NCI-H1092 (cell line): Measurements from ENCODE around the gene RASSF5.
A peak's percentile ranks its signal among the peaks of the same experiment; 100 is the strongest.
"Not testable (repeated sequence)": the region's sequence is repeated elsewhere in the genome, so short reads cannot be mapped to it uniquely, and the experiment has no call there.

Experiments
- DNase-seq: peaks from one replicate; lab custom pipeline; 2025; lab: John Stamatoyannopoulos, UW

The RASSF5 gene

GRCh38 chr1:206588492-206588891 is 81.2 kb downstream of the RASSF5 start:
- DNase-seq, result no peak

- DNase-seq, result no peak
Measured at GRCh38 chr1:206589206-206589605, 81.9 kb downstream of the RASSF5 start.

DNA sequence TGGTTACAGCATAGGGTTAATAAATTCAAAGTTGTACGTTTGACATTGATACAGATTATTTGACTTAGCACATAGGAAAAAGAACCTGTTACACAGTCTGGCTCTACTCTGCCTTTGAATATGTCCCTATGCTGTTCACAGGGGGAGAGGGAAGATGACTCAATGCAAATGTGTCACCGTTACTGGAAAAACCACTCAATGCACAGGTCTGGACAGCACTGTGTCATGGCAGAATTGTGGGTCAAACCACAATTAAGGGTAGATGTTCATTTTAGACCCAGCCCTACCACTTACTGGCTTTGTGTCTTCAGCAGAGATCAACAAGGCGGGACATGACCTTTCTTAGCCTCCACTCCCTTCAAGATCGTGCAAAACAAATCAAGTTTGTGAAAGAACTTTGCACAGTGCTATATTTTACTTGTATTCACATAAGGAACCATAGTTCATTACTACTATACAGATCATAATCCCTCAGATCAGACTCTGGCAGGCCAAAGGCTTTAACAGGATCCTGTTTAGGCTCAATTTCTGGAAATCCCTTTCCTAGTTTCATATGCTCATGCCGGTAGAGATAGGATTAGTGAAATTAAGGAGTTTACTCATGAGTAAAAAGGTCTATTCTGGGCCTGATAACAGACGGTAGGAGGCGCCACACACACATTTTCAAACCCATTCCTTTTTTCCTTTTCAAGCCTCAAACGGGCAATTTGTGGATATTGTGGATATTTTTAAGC is 82.9 kb downstream of the RASSF5 start:
- DNase-seq, result no peak

DNA sequence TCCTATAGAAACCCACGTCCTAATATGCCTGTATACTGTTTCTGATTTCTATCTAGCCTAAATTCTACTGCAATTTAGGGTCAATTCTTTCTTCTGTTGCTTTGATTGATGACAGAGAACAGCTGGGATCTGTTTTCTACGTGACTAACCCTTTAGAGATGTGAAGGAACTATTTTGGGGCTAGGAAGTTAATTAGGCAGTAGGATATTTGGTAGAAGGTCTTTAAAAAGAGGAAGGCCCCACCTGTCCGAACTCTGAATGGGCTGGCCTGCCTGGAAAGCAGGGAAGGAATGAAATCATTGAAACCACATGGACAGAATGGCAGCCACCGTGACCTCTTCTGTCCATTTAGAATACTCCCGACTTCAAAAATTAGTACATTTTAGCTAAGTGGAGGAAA is 83.9 kb downstream of the RASSF5 start:
- DNase-seq, result no peak

- no peak for DNase-seq
Measured at GRCh38 chr1:206591696-206592095, 84.4 kb downstream of the RASSF5 start.

DNA sequence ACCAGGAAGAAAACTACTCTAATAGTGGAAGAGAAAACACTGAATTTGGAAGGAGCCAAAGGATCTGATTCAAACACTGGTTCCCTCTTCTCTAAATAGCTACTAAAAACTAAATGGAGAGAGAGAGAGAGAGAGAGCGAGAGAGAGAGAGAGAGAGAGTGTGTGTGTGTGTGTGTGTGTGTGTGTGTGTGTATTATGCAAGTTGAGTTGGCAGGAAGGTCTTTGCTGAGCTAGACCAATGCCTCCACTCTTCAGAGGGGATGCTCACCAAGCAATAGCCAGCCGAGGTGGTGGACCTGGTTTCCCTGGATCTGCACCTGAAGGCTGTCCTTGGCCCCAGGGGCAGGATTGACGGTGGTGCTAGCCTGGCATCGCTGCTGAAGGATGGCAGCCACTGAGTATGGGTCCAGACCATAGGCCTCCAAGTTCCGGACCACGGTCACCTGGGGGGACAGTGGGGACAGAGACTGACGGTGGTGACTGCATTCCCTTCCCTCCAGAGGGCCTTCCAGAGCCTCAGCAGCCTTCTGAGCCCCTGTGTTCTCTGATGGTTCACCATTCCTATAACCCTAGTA is 86.1 kb downstream of the RASSF5 start:
- DNase-seq, result no peak

GRCh38 chr1:206595581-206596318 is 88.4 kb downstream of the RASSF5 start:
- no peak for DNase-seq

DNA sequence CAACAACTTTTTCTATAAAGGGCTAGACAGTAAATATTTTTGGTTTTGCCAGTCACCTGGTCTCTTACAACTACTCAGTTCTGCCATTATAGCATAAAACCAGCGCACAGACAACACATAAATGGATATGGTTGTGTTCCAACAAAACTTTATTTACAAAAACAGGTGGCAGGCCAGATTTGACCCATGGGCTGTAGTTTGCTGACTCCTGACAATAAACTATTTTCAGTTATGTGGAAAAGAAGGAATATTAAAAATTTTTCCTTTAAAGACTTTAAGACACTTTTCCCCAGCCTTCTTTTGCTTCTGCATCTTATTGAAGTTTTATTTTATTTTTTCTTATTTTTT is 89.0 kb downstream of the RASSF5 start:
- no peak for DNase-seq

DNA sequence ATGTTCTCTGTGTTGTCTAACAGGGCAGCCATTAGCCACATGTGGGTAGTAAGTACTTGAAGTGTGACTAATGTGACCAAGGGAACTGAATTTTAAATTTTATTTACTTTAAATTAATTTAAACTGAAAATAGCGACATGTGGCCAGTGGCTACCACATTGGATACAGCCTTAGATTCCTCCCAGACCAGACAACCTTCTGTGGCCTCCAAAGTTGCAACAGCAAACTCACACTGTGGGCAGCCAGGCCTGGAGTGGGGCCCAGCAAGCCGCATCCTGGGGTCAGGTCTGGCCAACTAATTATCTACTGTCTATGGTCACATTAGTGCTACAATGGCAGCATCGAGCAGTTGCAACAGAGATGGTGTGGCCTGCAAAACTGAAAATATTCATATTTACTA is 93.2 kb downstream of the RASSF5 start:
- no peak for DNase-seq

- no peak for DNase-seq
Measured at GRCh38 chr1:206604861-206605260, 97.5 kb downstream of the RASSF5 start.

GRCh38 chr1:206606867-206607266 is 99.5 kb downstream of the RASSF5 start:
- peak; percentile 9 for DNase-seq

DNA sequence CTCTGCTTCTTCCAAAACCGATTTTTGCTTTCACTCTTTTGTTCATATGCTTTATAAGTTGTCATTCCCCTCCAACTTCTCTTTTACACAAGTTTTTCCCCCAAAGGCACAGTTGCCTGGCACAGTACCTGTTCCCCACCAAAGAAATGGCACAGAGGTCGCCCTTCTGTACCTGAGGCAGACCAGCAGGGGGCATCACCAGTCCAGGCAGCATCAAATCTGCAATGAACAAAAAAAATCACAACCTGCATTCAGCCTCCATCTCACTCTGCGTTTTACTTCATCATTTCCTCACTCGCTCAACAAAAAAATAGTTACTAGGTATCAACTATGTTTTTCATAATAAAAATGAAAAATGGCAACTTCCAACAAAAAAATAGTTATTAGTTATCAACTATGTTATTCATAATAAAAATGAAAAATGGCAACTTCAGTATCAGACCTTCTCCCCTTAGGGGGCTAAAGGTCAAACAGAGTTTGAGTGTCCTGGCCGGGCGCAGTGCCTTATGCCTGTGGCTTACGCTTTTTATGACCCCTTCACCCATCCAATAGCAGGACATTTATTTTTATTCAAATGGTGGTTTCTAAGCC is 100.9 kb downstream of the RASSF5 start:
- peak; percentile 7 for DNase-seq

GRCh38 chr1:206609229-206609991 is 102.1 kb downstream of the RASSF5 start:
- no peak for DNase-seq

DNA sequence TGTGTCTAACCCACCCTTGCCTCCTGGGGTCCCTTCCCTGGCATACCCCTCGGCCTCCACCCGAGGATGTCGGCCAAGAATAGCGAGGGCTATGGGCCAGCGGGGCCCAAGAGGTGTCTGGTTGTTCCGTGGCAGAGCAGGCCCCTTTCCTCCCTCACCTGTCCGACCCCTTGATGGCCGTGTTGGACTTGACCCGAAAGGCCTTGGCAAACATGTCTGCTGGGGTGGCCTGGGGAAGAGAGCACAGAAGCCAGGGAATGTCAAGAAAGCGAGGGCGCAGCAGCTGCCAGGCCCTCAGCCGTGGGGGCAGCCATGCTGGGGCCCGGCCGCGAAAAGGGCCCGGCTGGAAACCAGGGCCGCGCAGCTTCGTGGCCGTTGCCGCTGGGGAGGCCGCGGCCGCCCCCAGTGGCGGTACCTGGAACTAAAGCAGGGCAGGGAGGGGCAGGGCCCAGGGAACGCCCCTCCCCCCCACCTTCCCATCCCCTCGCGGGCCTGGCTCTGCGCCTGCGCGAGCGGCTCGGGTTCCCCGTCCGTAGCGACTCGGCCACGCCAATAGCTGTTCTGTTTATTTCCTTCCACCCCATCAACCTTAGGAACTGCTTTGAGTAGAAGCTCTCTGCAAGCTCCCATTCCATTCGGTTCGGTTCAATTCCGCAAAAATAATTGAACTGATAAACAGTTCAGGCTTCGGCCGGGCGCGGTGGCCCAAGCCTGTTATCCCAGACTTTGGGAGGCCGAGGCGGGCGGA is 105.0 kb downstream of the RASSF5 start, which contains the start of gene EIF2D:
EIF2D (minus strand) TSS at position 337 of the 748 bp plus-strand sequence; CDS start at position 214, 123 bp downstream.
- peak; percentile 92 for DNase-seq

DNA sequence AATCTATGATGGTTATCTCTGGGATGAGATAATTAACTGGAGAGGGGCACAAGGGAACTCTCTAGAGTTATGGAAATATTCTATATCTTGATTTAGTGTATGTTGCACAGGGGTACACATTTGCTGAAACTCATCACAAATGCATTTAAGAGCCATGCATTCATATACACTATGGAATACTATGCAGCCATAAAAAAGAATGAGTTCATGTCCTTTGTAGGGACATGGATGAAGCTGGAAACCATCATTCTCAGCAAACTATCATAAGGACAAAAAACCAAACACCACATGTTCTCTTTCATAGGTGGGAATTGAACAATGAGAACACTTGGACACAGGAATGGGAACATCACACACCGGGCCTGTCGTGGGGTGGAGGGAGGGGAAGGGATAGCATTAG is 119.1 kb downstream of the RASSF5 start:
- DNase-seq, result not testable (repeated sequence)

DNA sequence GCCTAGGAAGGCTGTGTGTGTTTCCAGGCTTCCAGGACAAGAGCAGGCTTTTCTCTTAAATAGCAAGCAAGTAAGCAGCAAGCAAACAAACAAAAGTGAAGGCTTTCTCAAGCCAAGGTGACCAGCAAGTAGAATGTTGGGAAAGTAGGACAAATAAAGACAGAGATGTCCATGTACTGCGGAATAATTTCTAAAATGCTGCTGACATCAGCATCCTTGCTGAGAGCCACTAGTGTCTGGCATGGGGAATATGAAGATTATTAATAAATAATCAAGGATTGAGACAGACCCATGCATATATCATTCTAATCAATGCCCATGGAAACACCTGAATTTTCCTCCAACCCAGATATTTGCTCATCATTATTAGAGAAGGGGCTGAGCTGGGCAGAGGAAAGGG is 121.6 kb downstream of the RASSF5 start:
- DNase-seq, result no peak

DNA sequence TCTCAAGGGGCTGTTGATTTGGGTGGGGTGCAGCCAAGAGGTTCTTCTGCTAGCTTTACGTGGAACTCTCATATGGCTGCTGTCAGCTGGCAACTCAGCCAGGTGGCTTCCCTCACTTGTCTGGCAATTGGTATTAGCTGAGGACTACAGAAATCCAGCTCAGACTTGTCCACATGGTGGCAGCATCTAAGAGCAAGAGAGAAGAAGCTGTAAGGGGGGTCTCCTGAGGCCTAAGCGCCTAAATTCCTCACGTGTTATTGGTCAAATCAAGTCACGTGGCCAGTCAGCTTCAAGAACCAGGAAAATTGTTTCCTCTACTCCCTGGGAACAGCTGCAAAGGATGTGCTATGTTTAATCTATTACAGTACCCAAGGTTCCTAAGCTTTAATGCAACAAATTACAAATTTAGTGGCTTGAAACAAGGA is 123.8 kb downstream of the RASSF5 start:
- peak; percentile 90 for DNase-seq

DNA sequence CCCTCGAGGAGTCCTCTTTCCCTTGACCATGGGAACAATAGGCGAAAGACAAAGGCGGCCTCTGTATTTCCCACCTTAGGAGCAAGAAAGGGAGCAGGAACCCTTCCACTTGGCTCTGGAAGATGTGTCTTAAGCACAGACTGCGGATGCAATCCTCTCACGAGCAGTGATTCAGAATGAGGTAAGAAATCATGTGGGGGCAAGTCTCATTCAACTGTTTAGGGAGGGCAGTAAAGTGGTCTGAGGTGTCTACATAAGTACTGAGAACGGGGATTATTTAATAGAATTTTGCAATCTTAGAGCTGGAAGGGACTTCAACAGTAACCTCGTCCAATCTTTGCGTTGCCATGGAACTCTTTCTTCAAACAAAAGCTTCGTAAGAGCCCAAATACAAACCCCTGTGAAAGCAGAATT is 126.4 kb downstream of the RASSF5 start:
- no peak for DNase-seq

GRCh38 chr1:206634365-206635079 is 127.2 kb downstream of the RASSF5 start:
- peak; percentile 96 for DNase-seq
